Urothelium cell line (cell line): Measurements from ENCODE around the gene NDUFS6.

ENCODE experiments used
- DNase-seq: peaks from one replicate; pipeline ENCODE4 v3.0.0; 2011; ENCODE audit warnings: low spot score, mixed read lengths
- FAIRE-seq: peaks from 2 replicates; lab custom pipeline; 2011; peaks lifted over from hg19 to GRCh38; lab: Jason Lieb, UNC

Gene NDUFS6

DNA sequence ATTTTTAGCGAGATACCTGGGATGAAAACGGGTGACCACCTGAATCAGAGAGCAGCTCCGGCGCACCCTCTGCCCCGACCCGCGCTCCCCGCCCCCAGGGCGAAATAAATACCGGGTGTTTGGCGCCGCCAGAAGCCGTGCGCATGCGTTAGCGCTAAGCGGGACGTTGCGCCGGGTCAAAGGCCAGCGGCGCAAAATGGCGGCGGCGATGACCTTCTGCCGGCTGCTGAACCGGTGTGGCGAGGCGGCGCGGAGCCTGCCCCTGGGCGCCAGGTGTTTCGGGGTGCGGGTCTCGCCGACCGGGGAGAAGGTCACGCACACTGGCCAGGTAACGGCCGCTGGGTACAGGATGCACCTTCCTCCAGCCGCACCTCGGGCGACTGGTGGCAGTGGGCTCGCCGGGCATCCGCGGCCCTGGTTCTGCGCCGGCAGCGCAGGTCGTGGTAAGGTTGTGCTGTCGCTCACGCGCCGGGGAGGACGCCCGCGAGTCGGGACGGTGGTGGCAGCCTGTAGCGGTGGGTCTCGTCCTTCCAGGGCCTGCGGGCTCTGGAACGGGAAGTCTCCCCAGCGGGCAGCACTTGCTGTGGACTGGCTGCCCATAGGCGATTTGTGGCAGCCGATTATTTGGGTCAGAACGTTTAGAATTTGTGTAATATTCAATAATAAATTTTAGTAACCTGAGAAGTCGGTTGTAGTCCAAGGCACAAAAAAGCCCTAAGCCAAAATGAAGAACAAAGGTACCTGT, at the start of gene NDUFS6:
NDUFS6 (plus strand) TSS at position 186 of the 745 bp plus-strand sequence; CDS start at position 197, 11 bp downstream.
- DNase-seq (peak; percentile 87), FAIRE-seq (no peak)

DNA sequence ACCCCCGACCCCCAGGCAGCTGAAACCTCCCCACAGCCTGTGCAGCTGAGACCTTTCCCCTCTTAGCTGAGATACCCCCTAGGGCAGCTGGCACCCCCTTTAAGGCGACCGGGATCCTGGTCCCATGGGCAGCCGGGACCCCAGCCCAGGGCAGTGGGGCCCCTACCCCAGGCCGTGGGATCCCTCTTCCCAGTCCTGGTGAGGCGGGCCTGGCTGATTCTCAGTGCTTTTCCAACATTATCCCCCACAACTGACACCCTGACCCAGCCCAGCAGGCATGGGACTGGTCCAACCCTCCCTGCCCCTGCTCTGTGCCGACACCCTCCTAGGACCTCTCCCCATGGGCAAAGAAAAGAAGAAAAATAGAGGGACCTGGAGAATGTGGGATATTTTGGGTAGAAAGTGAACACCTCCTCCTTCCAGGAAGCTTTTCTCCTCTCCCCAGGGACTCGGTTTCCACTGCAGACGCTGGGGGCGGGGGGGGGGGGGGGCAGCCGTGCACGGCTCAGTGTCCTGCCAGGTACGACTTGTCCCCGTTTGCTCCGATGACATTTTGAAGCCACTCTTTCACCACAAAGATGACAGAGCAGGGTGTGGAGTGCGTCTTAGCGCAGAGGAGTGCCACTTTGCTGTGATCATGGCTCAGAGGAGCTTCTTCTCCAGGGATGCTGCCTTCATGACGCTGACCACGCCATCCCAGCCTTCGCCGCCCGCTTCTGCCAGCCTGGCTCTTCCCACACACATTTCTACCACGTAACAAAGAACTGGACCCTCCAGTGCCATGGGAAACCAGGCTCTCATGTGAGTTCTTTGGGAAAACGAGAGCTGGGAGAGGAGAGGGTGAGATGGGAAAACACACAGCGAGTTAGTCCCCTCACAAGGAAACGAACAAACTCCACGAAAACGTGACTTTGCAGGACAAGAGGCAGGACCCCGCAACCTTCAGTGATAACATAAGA, 49.1 kb upstream of the NDUFS6 start:
- FAIRE-seq = peak; percentile 42
- DNase-seq = no peak

DNA sequence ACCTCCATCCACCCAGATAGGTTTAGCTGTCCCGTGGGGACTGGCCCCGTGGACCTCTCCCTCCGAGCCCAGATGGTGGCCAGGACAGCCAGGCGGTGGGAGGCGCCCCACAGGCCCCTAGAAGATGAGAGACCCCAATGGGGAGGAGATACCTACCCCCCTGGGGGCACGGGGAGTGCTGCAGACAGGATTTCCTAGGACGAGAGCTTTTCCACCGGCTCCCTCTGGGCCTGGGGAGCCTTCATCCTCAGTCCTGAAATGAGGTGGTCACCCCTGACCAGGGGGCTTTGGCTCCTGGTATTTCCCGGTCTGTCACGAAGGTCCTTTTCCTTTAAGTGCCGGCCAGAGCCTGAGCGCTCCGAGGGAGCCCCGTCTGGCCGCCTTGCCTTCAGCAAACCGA, 48.3 kb upstream of the NDUFS6 start:
- FAIRE-seq (no peak), DNase-seq (no peak)

DNA sequence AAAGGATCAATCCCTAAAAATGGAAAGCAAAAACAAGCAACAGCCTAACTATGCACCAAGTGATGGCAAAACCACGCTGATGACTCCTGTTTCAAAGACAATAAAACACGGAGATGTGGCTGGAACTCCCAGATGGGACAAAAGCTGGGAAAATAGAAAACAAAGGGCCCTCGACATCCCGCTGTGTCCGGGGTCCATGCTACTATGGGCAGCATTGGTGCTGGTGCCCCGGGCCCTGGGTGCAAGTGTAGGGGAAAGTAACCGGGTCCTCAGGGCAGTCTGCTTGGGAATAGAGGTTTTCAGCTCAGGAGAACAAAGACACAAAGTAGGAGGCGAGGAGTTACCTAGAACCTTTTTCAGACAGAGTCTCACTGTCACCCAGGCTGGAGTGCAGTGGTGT, 47.7 kb upstream of the NDUFS6 start:
- FAIRE-seq (no peak), DNase-seq (no peak)

DNA sequence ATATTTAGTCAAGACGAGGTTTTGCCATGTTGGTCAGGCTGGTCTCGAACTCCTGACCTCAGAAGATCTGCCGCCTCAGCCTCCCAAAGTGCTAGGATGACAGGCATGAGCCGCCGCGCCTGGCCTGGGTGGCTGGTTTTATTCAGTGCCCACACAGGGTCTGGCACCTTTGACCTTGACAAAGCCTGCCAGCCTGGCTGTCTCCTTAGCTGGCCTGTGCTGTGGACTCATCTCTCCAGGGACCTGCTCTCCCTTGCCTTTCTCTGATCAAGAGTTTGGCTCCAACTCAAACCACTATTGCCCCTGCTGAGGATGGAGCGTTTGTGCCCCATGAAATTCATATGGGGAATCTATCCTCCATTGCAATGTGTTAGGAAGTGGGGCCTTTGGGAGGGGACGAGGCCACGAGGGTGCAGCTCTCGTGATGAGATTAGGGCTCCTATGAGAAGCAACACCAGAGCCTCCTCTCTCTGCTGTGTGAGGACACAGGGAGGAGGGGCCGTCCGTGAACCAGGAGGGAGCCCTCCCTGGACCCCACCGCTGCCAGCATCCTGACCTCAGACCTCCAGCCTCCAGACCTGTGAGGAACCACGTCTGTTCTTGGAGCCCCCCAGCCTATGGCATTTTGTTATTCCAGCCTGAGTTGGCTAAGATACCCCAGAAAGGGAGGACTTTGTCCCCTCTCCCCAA, 46.5 kb upstream of the NDUFS6 start:
- DNase-seq (no peak), FAIRE-seq (no peak)

DNA sequence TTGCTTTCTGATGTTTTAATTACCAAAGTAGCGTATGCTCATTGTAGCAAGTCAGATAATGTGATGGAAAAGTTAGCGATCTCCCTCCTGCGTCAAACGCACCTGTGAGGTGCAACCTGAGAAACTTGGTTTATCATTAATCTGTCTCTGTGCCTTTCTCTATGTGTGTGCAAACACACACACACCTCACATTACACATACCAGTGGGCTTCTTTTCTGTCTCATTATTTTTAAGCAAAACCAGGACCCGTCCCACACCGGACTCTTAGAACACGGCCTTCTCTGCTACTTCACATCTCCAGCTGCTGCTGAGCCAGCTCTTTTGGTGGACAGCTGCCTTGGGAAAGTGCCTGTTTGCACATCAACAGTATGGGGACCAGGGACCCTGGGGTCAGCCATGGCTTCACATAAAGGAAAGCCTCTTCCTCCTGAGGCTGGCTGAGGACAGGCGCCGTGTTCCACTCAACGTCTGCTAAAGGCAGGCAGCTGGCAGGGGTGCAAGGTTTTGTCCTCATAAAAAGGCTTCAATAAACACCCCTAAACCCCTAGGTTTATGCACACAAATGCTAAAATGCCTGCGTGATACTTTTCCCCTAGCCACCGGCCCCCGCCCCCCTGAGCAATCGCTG, 45.8 kb upstream of the NDUFS6 start:
- DNase-seq (no peak), FAIRE-seq (no peak)

DNA sequence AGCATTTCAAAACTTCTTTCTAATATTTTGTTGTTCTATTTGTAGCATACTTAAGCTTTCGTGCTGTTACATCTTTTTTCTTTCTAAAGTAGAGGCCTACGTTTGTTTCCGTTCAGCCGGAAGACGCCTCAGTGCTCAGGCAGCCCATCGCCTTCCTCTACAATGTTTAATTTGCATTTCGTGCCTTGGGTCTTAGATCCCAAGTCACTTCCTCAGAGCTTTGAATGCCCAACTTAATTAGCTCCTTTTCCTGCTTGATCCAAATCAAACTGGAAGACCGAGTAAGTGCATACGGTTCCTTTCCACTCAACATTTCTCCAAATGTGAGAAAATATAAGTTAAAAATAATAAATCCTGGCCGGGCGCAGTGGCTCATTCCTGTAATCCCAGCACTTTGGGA, 44.7 kb upstream of the NDUFS6 start:
- no peak for DNase-seq
- FAIRE-seq = no peak

DNA sequence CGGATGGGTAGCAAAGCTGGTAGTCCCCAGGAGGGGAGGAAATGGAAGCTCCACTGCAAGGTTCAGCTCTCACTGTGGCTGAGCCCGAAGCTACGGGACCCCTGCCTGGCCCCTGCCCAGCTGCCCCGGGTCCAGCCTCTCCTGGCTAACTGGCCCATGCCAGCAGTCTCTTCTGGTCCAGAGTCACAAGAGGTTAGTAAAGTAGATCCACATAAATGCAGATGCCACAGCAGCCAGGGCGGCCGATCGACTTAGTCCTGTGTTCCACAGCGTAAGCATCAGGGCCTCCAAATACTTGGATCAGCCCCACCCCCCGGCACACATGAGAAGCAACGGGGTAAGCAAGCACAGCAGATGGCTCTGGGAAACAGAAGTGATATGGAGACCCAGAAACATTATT, 43.7 kb upstream of the NDUFS6 start:
- FAIRE-seq = no peak
- DNase-seq = no peak

DNA sequence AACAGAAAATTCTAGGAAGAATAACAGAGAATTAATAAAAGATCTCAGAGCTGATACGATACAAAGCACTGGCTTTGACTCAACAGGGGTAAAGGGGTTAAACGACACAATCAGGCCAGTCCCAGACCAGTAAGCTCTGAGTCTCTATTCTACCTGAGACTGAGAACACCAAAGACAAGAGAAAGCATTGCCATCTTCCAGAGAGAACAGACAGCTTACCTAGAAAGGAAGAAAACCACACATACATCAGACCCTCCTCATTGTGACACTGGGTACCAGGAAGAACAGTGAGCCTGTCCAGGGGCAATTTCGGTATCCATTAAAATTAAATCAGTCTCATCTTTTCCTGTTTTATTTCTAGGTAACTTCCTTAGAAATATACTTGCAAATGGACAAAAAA, 42.6 kb upstream of the NDUFS6 start:
- FAIRE-seq = no peak
- DNase-seq = no peak

DNA sequence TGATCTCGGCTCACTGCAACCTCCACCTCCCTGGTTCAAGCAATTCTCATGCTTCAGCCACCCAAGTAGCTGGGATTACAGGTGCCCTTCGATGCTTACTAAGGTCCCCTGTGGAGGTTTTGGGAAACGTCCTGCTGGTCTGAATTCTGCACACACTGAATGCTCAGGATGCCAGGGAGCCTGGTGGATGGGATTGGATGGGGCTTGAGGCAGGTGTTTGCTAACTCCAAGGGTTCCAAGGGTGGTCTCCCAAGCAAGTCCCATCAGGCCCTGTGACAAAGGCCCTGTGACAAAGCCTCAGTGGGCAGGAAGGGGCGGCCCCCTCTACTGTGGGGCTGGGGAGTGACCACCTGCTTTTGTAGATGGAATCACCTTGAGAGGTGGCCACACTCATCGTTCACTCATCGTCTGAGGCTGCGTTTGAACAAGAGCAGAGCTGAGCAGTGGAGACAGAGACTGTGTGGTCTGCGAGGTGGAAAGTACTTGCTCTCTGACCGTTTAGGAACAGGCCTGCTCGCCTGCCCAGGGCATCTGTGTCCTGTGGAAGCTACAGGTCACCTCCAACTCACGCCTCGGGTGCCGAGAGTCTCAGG, 41.7 kb upstream of the NDUFS6 start:
- DNase-seq = no peak
- no peak for FAIRE-seq

DNA sequence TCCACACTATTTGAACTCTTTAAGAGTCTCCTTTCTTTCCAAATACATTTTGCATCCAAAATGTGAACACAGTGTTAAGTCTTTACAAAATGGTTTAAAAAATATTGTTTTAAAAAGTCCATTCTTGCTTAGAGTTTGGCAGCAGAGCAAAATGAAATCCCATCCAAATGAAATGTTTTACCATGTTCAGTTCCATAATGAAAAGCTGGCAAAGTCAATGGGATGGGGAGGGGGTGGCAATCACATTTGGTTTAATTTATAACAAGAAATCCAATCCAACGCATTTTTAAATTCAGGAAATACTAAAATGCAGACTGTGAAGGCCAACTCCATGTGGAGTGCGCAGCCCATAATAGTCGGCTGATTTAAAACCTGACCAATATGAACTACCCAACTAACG, 41.0 kb upstream of the NDUFS6 start:
- no peak for FAIRE-seq
- no peak for DNase-seq

DNA sequence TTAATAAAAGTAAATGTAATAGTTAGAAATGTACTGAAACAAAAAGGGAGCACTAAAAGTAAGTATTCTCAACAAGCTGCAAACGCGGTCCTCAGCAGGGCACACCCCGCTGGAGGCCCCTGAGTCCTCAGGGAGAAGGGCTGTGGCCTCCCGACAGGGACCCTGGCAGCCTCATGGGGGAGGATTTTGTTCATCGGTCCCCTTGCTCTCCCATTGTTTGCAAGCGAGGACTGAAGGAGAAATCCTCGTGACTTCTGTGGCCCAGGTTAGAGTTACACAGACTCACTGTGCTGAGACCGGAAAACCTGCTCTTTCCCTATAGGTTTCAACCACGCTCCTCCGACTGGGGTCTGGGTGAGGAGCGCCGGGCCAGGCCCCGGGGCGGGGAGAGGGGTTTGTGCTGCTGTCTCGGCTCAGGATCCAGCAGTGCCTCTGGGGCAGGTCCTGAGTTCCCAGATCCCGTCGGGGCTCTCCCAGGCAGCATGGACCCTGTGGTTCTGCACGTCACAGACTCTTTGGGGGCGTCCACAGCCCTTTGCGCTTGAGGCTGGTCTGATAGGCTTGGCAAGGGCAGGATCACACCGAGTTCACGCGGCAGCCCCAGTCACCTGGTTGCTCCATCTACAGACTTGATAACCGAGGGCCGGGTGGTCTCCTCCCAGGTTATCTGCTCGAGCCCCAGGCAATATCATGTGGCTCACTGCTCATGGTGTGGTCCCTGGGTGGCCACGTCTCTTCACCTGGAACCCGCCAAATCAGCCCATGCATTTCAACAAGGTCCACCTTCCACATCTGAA, 40.4 kb upstream of the NDUFS6 start:
- DNase-seq = no peak

DNA sequence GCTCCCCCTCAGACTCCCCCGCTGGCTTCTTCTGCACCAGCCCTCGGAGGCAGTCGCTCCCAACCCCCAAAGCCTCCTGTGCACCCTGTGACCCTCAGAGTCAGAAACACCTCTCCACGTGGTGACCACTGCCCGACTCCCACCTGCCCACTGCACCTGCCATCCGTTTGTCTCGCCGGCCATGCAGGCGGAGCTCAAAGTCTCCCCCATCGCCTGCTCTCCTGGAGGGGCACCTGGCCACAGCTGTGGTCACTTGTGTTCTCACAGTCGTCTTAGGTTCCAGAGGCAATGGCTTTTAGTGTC, 39.8 kb upstream of the NDUFS6 start:
- no peak for FAIRE-seq
- DNase-seq = no peak

More for the DNA sequence above, 40.4 kb upstream of the NDUFS6 start:
- no peak for FAIRE-seq

DNA sequence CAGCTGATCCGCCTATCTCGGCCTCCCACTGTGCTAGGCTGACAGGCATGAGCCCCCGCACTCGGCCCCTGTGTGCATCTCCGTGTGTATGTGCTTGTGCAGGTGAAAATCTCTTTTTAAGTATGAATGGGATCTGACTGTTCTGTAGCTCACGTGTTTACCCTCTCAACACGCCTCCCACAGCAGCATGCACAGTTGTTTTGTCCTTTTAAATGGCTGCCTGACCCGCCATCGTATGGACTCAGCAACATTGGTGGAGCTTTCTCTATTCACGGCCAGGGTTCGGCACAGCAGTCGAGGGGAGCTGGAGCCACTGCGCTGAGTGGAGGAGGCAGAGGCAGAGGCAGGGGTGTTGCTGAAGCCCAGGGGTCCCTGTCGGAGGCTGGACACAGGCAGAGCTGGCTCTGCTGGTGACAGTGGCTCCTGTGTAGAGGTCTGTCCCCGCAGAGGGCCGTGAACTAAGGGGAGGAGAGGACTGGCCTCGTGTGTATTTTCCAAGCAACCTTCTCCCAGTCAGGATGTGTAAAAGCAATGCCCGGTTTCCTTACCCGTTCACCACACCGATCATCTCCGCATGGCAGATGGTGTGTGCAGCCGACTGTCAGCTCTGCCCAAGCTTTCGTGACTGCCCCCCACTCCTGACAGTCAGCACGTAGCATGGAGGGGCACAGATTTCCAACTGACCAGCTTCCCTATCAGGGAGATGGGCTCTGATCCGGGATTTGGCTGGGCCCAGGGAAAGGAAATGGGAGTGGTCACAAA, 38.9 kb upstream of the NDUFS6 start:
- DNase-seq (no peak), FAIRE-seq (peak; percentile 20)

DNA sequence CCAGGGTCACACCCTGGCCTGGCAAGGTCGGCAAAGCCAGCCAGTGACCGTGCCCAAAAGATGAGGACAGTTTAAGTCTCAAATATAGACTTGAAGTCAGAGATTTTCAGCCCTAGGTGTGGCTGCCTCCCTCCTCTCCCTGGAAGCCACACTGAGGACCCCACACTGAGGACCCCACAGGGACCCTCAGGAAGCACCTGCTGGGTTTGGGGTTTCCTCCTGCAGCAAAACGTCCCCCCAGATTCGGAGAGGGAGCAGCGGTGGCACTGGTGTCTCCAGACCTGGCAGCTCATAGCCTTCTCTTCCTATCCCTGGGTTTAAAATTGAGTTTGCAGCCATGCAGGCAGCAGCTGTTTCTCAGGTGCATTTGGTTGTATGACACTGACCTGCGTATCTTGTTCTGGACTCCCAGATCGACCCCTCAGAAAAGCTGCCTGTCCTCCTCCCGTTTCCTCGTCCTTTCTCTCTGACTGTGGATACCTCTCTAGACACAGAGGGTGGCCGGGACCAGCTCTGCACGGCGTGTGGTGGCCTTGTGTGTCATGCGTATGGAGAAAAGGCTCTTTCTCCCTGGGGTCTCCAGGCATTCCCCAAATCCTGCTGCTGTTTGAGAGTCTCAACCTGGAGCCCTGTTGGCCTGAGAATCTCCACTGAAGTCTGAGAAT, 38.2 kb upstream of the NDUFS6 start:
- FAIRE-seq = no peak
- no peak for DNase-seq

DNA sequence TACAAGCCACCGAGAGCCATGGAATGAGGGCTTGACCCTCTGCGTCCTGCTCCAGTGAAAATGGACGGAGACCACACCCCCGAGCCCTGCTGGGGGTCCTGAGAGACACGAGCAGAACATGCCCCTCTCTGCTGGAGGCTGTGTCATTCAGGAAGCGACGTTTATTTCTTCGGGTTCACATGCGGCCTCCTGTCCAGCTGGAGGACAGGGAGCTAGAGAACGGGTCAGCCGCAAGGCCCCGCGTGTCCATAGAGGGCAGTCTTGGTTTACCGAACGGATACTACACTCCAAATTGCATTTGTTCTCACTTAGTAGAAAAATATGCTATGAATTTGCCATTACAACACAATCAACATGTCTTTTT, 37.7 kb upstream of the NDUFS6 start:
- no peak for FAIRE-seq
- DNase-seq = peak; percentile 67

DNA sequence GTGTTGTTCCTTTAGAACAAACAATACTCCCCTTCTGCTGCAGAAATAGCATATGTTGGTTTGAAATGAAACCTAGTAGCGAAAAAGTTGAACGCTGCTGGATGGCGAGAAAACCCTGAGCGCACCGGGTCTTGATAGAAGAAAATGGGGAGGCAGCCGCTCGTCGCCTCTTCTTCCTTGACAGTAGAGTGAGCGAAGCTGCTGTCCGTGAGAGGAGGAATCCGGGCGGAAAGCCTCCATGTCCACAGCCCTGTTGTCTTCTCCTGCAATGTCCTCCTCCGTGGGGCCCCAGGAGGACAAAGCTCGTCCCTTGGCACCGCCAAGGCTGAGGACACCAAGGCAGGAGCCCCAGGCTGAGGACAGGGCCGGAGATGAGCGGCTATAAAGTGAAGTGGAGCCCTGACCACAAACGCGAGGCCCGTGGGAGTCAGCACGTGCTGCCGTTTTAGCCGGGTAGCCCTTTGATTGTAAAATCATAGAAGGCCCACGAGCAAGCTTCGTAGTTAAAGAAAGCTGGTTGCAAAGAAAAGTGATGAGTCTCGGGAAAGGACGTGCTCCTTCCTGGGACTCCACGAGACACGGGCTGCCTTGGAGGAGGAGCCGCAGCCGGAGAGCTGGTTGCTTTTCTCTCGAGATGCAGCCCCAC, 37.1 kb upstream of the NDUFS6 start:
- no peak for FAIRE-seq
- no peak for DNase-seq

DNA sequence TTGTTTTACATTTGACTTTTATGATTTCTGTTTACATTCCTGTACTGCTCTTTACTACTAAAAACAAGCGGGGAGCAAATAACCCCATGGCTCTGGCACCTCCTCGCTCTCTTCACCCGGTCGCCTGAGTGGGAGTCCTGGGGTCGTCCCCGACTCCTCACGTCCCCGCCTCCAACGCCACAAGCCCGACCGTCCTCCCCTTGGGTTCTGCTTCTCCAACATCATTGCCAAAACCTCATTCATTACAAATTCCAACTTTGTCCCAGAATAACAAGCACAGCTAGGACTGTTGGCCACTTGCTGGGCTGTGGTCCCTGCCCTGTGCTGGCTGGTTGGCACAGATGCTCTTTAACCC, 36.6 kb upstream of the NDUFS6 start:
- no peak for FAIRE-seq
- no peak for DNase-seq
